Measurements from ENCODE around the gene TSPYL4. TPM values are rescaled to one million over a fixed set of nuclear protein-coding genes. Genes with fewer than 3 reads are reported as not detected.

TSPYL4 gene
- total RNA-seq, 4 donors from 2014 or later, result 5.8 to 9.1 (median 7.2) TPM

DNA sequence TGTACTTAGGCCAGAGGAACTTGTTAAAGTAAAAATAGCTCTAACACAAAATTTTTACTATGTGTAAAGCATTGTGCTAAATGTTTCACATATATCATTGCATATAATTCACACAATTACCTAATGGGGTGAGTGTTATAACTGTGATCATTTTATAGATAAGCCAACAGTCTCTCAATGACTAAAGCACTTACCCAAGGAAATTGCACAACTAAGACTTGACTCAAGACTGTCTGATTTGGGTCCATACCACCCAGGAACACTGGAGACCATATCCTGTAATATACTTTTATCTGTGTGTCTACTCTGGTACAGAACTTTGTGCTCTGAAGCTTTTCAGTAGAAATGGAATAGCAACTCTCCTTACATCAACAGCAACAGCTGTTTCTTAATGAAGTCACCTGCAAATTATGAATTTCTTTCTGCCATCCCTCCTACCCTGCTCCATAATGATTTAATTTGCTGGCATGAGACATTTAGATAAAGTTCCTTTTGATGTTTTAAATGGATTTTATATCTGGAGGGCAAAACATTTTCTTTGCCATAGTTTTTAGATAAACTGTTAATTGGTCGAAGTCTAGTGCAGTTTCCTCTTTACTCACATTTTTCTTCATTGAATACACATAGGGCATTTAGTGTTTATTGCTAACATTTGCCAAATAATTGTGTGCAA lies 47.5 kb downstream of the TSPYL4 start:
- no peak overlapping the region for H3K27ac ChIP-seq
- TF ChIP-seq POLR2A (IDR thresholded peaks at IDR 0.05), result no peak
- TF ChIP-seq CTCF (IDR thresholded peaks at IDR 0.05), result no peak
- H3K4me1 ChIP-seq, result no peaks in the 10 kb centered on the region
- H3K4me3 ChIP-seq, result no peak overlapping the region
- H3K36me3 ChIP-seq, result no peaks in the 10 kb centered on the region
- H3K27me3 ChIP-seq, result no peaks in the 10 kb centered on the region
- no peak for DNase-seq
- no peaks in the 10 kb centered on the region for H3K9me3 ChIP-seq

GRCh38 chr6:116205281-116205680 lies 48.6 kb downstream of the TSPYL4 start:
- Histone ChIP-seq H3K36me3 (no peaks in the 10 kb centered on the region), H3K4me1 (no peaks in the 10 kb centered on the region), H3K27ac (no peak overlapping the region), H3K9me3 (no peaks in the 10 kb centered on the region), H3K27me3 (no peaks in the 10 kb centered on the region), H3K4me3 (no peak overlapping the region)
- no peak for TF ChIP-seq CTCF (IDR thresholded peaks at IDR 0.05)
- no peak for TF ChIP-seq POLR2A (IDR thresholded peaks at IDR 0.05)
- DNase-seq, result no peak

GRCh38 chr6:116201538-116201937 lies 52.3 kb downstream of the TSPYL4 start:
- TF ChIP-seq CTCF (IDR thresholded peaks at IDR 0.05) (no peak), POLR2A (IDR thresholded peaks at IDR 0.05) (no peak)
- H3K27ac ChIP-seq, result no peak overlapping the region
- H3K4me3 ChIP-seq, result no peak overlapping the region
- H3K9me3 ChIP-seq, result no peaks in the 10 kb centered on the region
- DNase-seq, result no peak
- H3K36me3 ChIP-seq, result no peaks in the 10 kb centered on the region
- no peaks in the 10 kb centered on the region for H3K4me1 ChIP-seq
- H3K27me3 ChIP-seq, result no peaks in the 10 kb centered on the region

GRCh38 chr6:116200619-116201249 lies 53.1 kb downstream of the TSPYL4 start:
- no peaks in the 10 kb centered on the region for H3K27me3 ChIP-seq
- no peak overlapping the region for H3K4me3 ChIP-seq
- H3K9me3 ChIP-seq, result no peaks in the 10 kb centered on the region
- DNase-seq, result no peak
- no peak overlapping the region for H3K27ac ChIP-seq
- no peaks in the 10 kb centered on the region for H3K36me3 ChIP-seq
- no peaks in the 10 kb centered on the region for H3K4me1 ChIP-seq
- TF ChIP-seq CTCF (IDR thresholded peaks at IDR 0.05) (no peak), POLR2A (IDR thresholded peaks at IDR 0.05) (no peak)

Other genes with a start within 250 kb of the TSPYL4 start
- gene FRK, start 193.2 kb downstream of the TSPYL4 start, total RNA-seq, result 10 to 100 TPM in 3 of 4 donors, 1 to 10 TPM in 1; 7.4 to 54.3 (median 31.2) TPM
- 10 to 100 TPM in 3 of 4 donors, 1 to 10 TPM in 1; 5.0 to 34.5 (median 21.0) TPM for gene NT5DC1, start 153.2 kb downstream of the TSPYL4 start, total RNA-seq
- not detected for gene COL10A1, start 127.9 kb downstream of the TSPYL4 start, total RNA-seq
- 10 to 100 TPM; 33.0 to 49.6 (median 42.3) TPM for gene TSPYL1, start 25.9 kb upstream of the TSPYL4 start, total RNA-seq
- 10 to 100 TPM; 12.6 to 71.8 (median 16.2) TPM for gene DSE, start 116.9 kb upstream of the TSPYL4 start, total RNA-seq
- 10 to 100 TPM in 1 of 4 donors, 1 to 10 TPM in 1, not detected in 2; 2.0 to 14.0 TPM for gene CALHM6, start 207.3 kb upstream of the TSPYL4 start, total RNA-seq

Data from Peyer's patch (tissue), 4 donors.